ENCODE data around the gene GDF15. TPM values are rescaled to one million over a fixed set of nuclear protein-coding genes. Genes with fewer than 3 reads are reported as not detected.

GDF15 gene
- total RNA-seq, 6 experiments from 2014 or later: 0.88 to 160 (median 57.5) TPM

DNA sequence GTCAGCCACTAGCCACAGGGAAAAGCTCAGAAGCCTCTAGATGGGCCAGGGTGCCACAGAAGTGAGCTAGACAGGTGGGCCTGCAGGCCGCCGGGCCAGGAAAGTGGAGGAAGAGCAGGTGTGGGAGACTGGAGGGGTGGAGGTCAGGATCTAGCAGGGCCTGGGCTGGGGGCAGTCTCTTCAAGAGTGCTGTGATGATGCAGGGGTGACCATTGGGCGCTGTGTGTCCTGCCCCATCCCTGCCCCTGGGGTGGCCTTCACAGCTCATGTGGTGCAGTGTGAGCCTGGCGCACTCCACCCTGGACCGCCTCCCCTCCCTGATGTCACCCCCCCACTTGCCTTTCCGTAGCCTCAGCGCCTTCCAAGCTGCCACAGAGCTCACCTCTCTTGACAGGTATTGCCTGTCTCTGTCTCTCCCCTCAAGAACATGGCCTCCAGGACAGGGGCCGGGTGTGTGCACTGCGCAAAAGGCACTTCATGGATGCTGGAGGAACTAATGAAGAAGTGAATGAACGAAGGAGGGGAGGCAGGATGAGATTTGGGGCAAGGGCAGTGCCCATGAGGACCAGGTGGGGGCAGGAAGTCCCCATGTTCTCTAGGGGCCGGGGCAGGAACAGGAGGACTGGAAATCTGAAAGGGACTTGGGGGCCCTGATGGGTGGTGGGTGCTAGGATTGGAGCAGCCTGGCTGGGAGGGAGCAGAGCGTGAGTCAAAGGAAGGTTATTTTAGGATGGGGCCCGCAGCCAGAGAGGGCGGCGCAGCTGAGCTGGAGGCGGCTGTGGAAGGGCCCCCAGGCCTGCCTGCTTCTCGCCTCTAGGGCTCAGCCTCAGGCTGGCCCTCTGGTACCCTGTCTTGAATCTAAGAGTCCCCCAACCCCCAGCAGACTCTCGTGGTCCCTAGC, 39.8 kb downstream of the GDF15 start:
- TF ChIP-seq, protein P1, sequence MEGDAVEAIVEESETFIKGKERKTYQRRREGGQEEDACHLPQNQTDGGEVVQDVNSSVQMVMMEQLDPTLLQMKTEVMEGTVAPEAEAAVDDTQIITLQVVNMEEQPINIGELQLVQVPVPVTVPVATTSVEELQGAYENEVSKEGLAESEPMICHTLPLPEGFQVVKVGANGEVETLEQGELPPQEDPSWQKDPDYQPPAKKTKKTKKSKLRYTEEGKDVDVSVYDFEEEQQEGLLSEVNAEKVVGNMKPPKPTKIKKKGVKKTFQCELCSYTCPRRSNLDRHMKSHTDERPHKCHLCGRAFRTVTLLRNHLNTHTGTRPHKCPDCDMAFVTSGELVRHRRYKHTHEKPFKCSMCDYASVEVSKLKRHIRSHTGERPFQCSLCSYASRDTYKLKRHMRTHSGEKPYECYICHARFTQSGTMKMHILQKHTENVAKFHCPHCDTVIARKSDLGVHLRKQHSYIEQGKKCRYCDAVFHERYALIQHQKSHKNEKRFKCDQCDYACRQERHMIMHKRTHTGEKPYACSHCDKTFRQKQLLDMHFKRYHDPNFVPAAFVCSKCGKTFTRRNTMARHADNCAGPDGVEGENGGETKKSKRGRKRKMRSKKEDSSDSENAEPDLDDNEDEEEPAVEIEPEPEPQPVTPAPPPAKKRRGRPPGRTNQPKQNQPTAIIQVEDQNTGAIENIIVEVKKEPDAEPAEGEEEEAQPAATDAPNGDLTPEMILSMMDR (IDR thresholded peaks at IDR 0.05): no peak
- TF ChIP-seq POLR2A (IDR thresholded peaks at IDR 0.05): no peak
- no peak for DNase-seq

DNA sequence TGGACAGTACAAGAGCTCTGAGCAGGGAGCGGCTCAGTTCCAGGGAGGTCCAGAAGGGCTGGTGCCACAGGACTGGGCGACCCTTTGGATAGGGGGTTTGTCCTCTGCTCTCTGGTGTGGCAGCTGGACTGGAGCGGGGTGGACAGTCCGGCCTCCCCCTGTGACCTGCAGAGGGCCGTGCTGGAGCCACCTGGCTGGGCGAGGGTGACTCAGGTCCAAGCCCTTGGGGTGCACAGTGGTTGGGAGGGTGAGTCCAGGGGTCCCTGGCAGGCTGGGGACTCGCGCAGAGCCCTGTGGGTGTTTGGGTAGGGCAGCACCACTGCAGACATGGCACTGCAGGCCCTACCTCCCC, 40.4 kb downstream of the GDF15 start:
- Histone ChIP-seq H3K27me3 (no peaks in the 10 kb centered on the region), H3K27ac (no peak overlapping the region), H3K4me3 (no peak overlapping the region), H3K36me3 (no peaks in the 10 kb centered on the region), H3K9me3 (no peaks in the 10 kb centered on the region), H3K4me1 (peaks cover 0 to 7% (median 0%) of the 10 kb centered on the region in 4 donors)
- no CpG with 5 or more reads among the region's 8 CpGs for WGBS (ENCODE audit: insufficient coverage, low coverage, low lambda C conversion rate, missing lambda C conversion rate)
- TF ChIP-seq POLR2A (IDR thresholded peaks at IDR 0.05): no peak
- TF ChIP-seq, protein P1 (IDR thresholded peaks at IDR 0.05): no peak
- intact Hi-C loops (cut with DNase I): no loop called here
- ATAC-seq: no peak
- no peak for DNase-seq

More for the DNA sequence above, 39.8 kb downstream of the GDF15 start:
- H3K36me3 ChIP-seq: no peaks in the 10 kb centered on the region
- intact Hi-C loops (cut with DNase I): no loop called here
- no peaks in the 10 kb centered on the region for H3K27me3 ChIP-seq
- H3K4me3 ChIP-seq: no peak overlapping the region
- no peak overlapping the region for H3K27ac ChIP-seq
- no peaks in the 10 kb centered on the region for H3K9me3 ChIP-seq
- H3K4me1 ChIP-seq: peaks cover 0 to 7% (median 0%) of the 10 kb centered on the region in 4 donors
- WGBS (ENCODE audit: insufficient coverage, low coverage, low lambda C conversion rate, missing lambda C conversion rate): 63% methylated on average over 6 of the region's 18 CpGs
- ATAC-seq: no peak

DNA sequence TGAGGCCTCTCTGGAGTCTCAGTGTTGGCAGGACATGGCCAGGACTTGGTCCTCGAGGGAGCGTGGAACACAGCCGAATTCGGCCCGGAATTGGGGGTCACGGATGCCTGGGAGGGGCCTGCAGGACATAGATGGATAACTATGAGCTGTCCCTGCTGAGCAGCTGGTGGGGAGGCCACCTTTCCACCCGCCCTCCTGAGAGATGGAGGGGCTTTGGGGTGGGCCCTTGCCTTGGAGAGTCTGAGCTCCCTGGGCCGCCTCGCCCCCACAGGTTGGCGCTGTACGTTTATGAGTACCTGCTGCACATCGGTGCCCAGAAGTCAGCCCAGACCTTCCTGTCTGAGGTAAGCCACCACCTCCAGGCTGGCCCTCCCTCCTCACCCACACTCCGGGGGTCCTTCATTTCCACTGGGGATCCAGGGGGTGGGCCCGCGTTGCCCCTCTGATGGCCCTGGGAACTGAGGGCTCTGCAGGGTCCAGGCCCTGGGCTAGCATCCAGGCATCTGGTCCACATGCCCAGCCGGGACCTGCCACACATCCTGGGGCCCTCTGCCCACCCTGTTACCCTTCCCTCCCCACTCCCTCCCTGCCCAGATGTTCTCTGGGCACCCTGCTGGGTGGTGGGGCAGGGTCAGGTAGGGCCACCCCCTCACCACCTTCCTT, 41.3 kb downstream of the GDF15 start:
- no peak overlapping the region for H3K27ac ChIP-seq
- intact Hi-C loops (cut with DNase I): no loop called here
- no peak overlapping the region for H3K4me3 ChIP-seq
- no peak for TF ChIP-seq POLR2A (IDR thresholded peaks at IDR 0.05)
- TF ChIP-seq, protein P1 (IDR thresholded peaks at IDR 0.05): no peak
- WGBS (ENCODE audit: insufficient coverage, low coverage, low lambda C conversion rate, missing lambda C conversion rate): 40% methylated on average over 1 of the region's 16 CpGs
- DNase-seq: no peak
- ATAC-seq: no peak
- no peaks in the 10 kb centered on the region for H3K36me3 ChIP-seq
- no peaks in the 10 kb centered on the region for H3K27me3 ChIP-seq
- H3K9me3 ChIP-seq: no peaks in the 10 kb centered on the region
- peaks cover 0 to 7% (median 0%) of the 10 kb centered on the region in 4 donors for H3K4me1 ChIP-seq

DNA sequence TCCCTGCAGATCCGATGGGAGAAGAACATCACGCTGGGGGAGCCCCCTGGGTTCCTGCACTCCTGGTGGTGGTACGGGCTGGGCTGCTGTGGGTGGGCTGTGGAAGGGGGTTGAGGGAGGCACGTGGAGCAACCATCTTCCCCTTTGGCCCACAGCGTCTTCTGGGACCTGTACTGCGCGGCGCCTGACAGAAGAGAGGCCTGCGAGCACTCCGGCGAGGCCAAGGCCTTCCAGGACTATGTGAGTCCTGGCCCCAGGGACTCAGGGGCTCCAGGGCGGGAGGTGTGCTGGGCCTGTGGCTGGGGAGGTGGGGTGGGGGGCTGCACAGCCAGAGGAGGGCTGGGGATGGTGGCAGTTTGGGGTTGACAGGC, 41.8 kb downstream of the GDF15 start:
- DNase-seq: no peak
- no peak overlapping the region for H3K27ac ChIP-seq
- no peaks in the 10 kb centered on the region for H3K36me3 ChIP-seq
- no peaks in the 10 kb centered on the region for H3K9me3 ChIP-seq
- WGBS (ENCODE audit: insufficient coverage, low coverage, low lambda C conversion rate, missing lambda C conversion rate): 56% methylated on average over 3 of the region's 12 CpGs
- H3K4me3 ChIP-seq: no peak overlapping the region
- no peaks in the 10 kb centered on the region for H3K27me3 ChIP-seq
- ATAC-seq: no peak
- no peak for TF ChIP-seq POLR2A (IDR thresholded peaks at IDR 0.05)
- TF ChIP-seq, protein P1 (IDR thresholded peaks at IDR 0.05): no peak
- intact Hi-C loops (cut with DNase I): no loop called here
- H3K4me1 ChIP-seq: peaks cover 0 to 7% (median 0%) of the 10 kb centered on the region in 4 donors
